GM12878 (cell line): Measurements from ENCODE around the gene TNFRSF1A. TPM values are rescaled to one million over a fixed set of nuclear protein-coding genes. Genes with fewer than 3 reads are reported as not detected.

Experiments used
- ATAC-seq: fragments of 200-7000 bp; cut with Tn5 transposase; 3 replicates; pipeline ENCODE4 v1.9.1; 2020; ENCODE audit warnings: mild to moderate bottlenecking, moderate library complexity
- BruUV-seq: library from RNA; stranded (reverse); fragments of 400-500 nt; replicated peaks from 2 replicates; lab custom pipeline; 2021; lab: Mats Ljungman, UMichigan
- CTCF ChIA-PET: fragments of 300-600 bp; sonication (Branson Sonifier 250); formaldehyde crosslinking; extraction: SDS; loops from one replicate; lab custom pipeline; 2021; ENCODE audit warnings: inconsistent platforms; lab: Yijun Ruan, JAX
- POLR2A ChIA-PET: fragments of 350-600 bp; formaldehyde crosslinking; extraction: SDS; loops from one replicate; lab custom pipeline; 2021; ENCODE audit warnings: inconsistent platforms; lab: Charles Lee
- RAD21 ChIA-PET: fragments of 300-600 bp; sonication (Branson Sonifier 250); formaldehyde crosslinking; loops from one replicate; lab custom pipeline; 2023; ENCODE audit warnings: antibody characterized with exemption; ENCODE audit not compliant: unreplicated experiment; lab: Charles Lee
- SMC1A ChIA-PET: fragments of 300-600 bp; sonication (Branson Sonifier 250); formaldehyde crosslinking; loops from one replicate; lab custom pipeline; 2023; ENCODE audit not compliant: unreplicated experiment, uncharacterized antibody; lab: Charles Lee
- DNase-seq: peaks from one replicate; pipeline ENCODE4 v3.0.0-alpha.2; 2011; ENCODE audit warnings: low read depth, low spot score
- FAIRE-seq: peaks from 3 replicates; lab custom pipeline; 2011; peaks lifted over from hg19 to GRCh38; lab: Jason Lieb, UNC
- H2AFZ ChIP-seq: 2 replicates; pipeline ENCODE4 v1.6.0; 2011; ENCODE audit warnings: low read depth, low read length, control low read depth; ENCODE audit not compliant: control insufficient read depth
- H3K27ac ChIP-seq: 2 replicates; pipeline ENCODE4 v1.5.1; 2011; ENCODE audit warnings: control low read depth; ENCODE audit not compliant: control insufficient read depth, insufficient read depth
- H3K27me3 ChIP-seq, 2 experiments: replicated peaks in 1 of 2; 2 replicates each; pipeline versions ENCODE4 v1.6.0 to v1.6.1; 2011; ENCODE audit warnings: low read length in 1 of 2; ENCODE audit not compliant: control insufficient read depth in 2 of 2, insufficient read depth in 2 of 2
- H3K36me3 ChIP-seq, 2 experiments: 2 replicates each; pipeline ENCODE4 v1.5.1; 2011; ENCODE audit warnings: low read length in 1 of 2; ENCODE audit not compliant: control insufficient read depth in 2 of 2, insufficient read depth in 2 of 2
- H3K4me1 ChIP-seq: 2 replicates; pipeline ENCODE4 v1.6.1; 2011; ENCODE audit warnings: mild to moderate bottlenecking, low read length, moderate library complexity, mixed read lengths; ENCODE audit not compliant: control insufficient read depth, insufficient read depth
- H3K4me2 ChIP-seq: 2 replicates; pipeline ENCODE4 v1.6.0; 2011; ENCODE audit warnings: control low read depth; ENCODE audit not compliant: control insufficient read depth, insufficient read depth
- H3K4me3 ChIP-seq: fragments of 200-600 bp; sonication (generic); 2 replicates; pipeline ENCODE4 v1.5.1; 2016
- H3K79me2 ChIP-seq: 2 replicates; pipeline ENCODE4 v1.6.0; 2011; ENCODE audit warnings: low read length; ENCODE audit not compliant: control insufficient read depth, insufficient read depth
- H3K9ac ChIP-seq: 2 replicates; pipeline ENCODE4 v1.8.0; 2011; ENCODE audit warnings: low read length, control low read depth, mixed read lengths; ENCODE audit not compliant: control insufficient read depth, insufficient read depth
- H3K9me3 ChIP-seq: replicated peaks from 3 replicates; pipeline ENCODE4 v1.5.1; 2011; ENCODE audit warnings: mild to moderate bottlenecking, low read length; ENCODE audit not compliant: control insufficient read depth, insufficient read depth
- H4K20me1 ChIP-seq: 2 replicates; pipeline ENCODE4 v1.6.0; 2011; ENCODE audit not compliant: control insufficient read depth, insufficient read depth
- CREM ChIP-seq: IDR thresholded peaks from 2 replicates; pipeline ENCODE4 v1.6.1; 2014; ENCODE audit warnings: antibody characterized with exemption, low read depth
- FOXK2 ChIP-seq: fragments of 450-650 bp; IDR thresholded peaks from 2 replicates; pipeline ENCODE4 v1.6.1; 2017; ENCODE audit warnings: mild to moderate bottlenecking, moderate library complexity
- FOXM1 ChIP-seq: IDR thresholded peaks from 2 replicates; pipeline ENCODE4 v1.6.1; 2012; ENCODE audit warnings: low read depth, mild to moderate bottlenecking, inconsistent platforms, low read length, moderate library complexity
- JUND ChIP-seq: IDR thresholded peaks from 2 replicates; pipeline ENCODE4 v1.6.1; 2012; ENCODE audit warnings: low read depth, mild to moderate bottlenecking, low read length, improper control_type of control experiment, moderate library complexity
- KAT2A ChIP-seq: conservative IDR thresholded peaks from 2 replicates; pipeline ENCODE4 v1.6.1; 2011; ENCODE audit warnings: low read depth, low read length; ENCODE audit not compliant: control insufficient read depth
- NR2F1 ChIP-seq: fragments of 450-650 bp; conservative IDR thresholded peaks from 2 replicates; pipeline ENCODE4 v1.6.1; 2017; ENCODE audit warnings: mild to moderate bottlenecking
- POLR2AphosphoS2 ChIP-seq: IDR thresholded peaks from 2 replicates; pipeline ENCODE4 v1.6.1; 2011; ENCODE audit warnings: low read depth, mild to moderate bottlenecking, low read length, improper control_type of control experiment, moderate library complexity
- SUZ12 ChIP-seq: fragments of 200-600 bp; sonication (generic); IDR thresholded peaks from one replicate; pipeline ENCODE4 v1.6.1; 2018; ENCODE audit warnings: antibody characterized with exemption, mild to moderate bottlenecking; ENCODE audit not compliant: unreplicated experiment
- ZNF24 ChIP-seq: fragments of 450-650 bp; IDR thresholded peaks from 2 replicates; pipeline ENCODE4 v1.6.1; 2017; ENCODE audit warnings: antibody characterized with exemption, mild to moderate bottlenecking
- WGBS: methylation state at CpG from one replicate; pipeline ENCODE4 v1.1.6; 2016; ENCODE audit warnings: low lambda C conversion rate; ENCODE audit not compliant: insufficient replicate concordance, insufficient coverage; ENCODE audit errors: missing lambda C conversion rate; 5-methylcytosine and 5-hydroxymethylcytosine counted together
- in situ Hi-C: fragments of 300-500 bp; cut with MboI; formaldehyde crosslinking; loops from 9 replicates; pipeline ENCODE4 v1.14.3; 2018; ENCODE audit warnings: mixed read lengths
- intact Hi-C: fragments of 100-400 bp; cut with micrococcal nuclease; formaldehyde crosslinking; loops from one replicate; pipeline ENCODE4 v1.14.2; 2022; ENCODE audit not compliant: unreplicated experiment
- polyA plus RNA-seq, 11 experiments: library from polyadenylated mRNA; depleted of rRNA in 4 of 11; unstranded in 6 of 11; stranded (reverse) in 5 of 11; fragments of >200 nt; fragmentation: Nextera tagmentation in 4 of 11; fragmentation: Illumina TruSeq in 1 of 11; extraction: Ambion mirVana in 4 of 11; extraction: Trizol in 1 of 11; gene quantifications; 1 replicate in 1 of 11; 2 replicates in 10 of 11; pipeline versions ENCODE4 v1.2.1 to v1.2.3, GENCODE V29; 2011 to 2016; ENCODE audit warnings: inconsistent platforms in 2 of 11, missing spikeins in 2 of 11, low read depth in 1 of 11
- total RNA-seq, 4 experiments: library from RNA; depleted of rRNA in 3 of 4; stranded (reverse); fragments of >200 nt in 3 of 4; fragmentation: Illumina TruSeq in 1 of 4; extraction: Trizol in 1 of 4; gene quantifications; 2 replicates each; pipeline versions ENCODE4 v1.2.1 to v1.2.3, GENCODE V29; 2013 to 2021

Gene TNFRSF1A
- total and polyA plus RNA-seq, 10 of the 15 experiments (the other 5 are each of a cell fraction or from before 2014, with no cell fraction given) = 0.24 to 16.5 (median 13.0) TPM

DNA sequence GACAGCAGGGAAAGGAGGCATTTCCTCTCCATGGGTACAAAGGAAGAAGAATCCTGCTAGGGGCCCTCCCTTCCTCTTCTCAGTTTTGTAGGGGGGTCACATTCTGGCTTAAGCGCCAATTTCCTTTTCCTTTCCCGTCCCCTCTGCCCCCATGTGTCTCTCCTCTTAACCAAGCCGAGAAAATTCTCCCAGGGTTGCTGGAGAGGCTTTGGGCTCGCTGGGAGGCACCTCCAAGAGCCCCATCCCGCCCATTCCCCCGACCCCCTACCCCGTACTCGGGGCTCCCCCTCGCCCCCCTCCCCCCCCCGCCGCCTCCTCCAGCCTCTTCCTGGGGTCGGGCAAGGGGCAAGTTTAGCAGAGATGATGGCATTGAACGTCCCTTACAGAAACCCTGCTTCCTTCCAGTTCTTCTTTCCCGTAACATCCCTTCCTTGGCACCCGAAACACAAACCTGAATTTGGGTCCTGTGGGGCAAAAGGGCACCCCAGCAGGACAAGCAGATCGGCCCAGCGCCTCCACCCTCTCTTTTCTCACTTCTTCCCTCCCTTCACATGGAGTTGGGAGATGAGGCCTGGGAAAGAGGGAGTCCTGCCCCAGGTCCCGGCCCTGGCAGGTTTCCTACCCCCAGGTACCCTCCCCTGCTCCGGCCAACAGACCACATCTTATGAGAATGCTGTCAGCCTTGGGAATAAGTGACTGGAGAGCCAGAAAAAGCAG, 17.7 kb downstream of the TNFRSF1A start:
- Histone ChIP-seq H3K9ac (peak overlapping the region; percentile 60; the same call in 1 of the 2 replicates), H3K4me1 (peaks cover 31% of the 10 kb centered on the region), H4K20me1 (no peaks in the 10 kb centered on the region), H3K36me3 (peaks cover 0 to 4% of the 10 kb centered on the region in 2 experiments; a peak in 3 of 4 replicates), H3K9me3 (no peaks in the 10 kb centered on the region), H3K79me2 (no peaks in the 10 kb centered on the region), H2AFZ (peak overlapping the region; percentile 84; the same call in 1 of the 2 replicates), H3K27ac (peak overlapping the region; percentile 79), H3K4me2 (peak overlapping the region; percentile 85), H3K4me3 (no peak overlapping the region), H3K27me3 (no peaks in the 10 kb centered on the region)
- 68% methylated on average over 13 of the region's 19 CpGs for WGBS
- intact Hi-C loops = loop anchor here (2.0 to 5.0 kb wide), 2 partner anchors 99 to 143 kb away; no protein-coding TSS in a partner anchor
- ChIA-PET CTCF (interaction anchor here (0.8 to 4.3 kb wide), 14 partner anchors 12 to 141 kb away, joined by 3 to 48 read pairs (median 6); no protein-coding TSS in a partner anchor), SMC1A (interaction anchor here (0.8 to 2.5 kb wide), 8 partner anchors 10 to 145 kb away, joined by 3 to 32 read pairs (median 4); no protein-coding TSS in a partner anchor), POLR2A (interaction anchor here (1.6 to 2.2 kb wide), 4 partner anchors 11 to 119 kb away, joined by 5 to 14 read pairs (median 10); partner anchors contain the start of gene TNFRSF1A), RAD21 (interaction anchor here (0.8 to 2.0 kb wide), 13 partner anchors 12 to 308 kb away, joined by 3 to 23 read pairs (median 4); partner anchors contain the start of genes MRPL51, TNFRSF1A and VAMP1)
- in situ Hi-C loops = no loop called here
- TF ChIP-seq FOXK2 (no peak), JUND (no peak), NR2F1 (no peak), ZNF24 (no peak), KAT2A (no peak), FOXM1 (no peak), SUZ12 (no peak), CREM (no peak), POLR2AphosphoS2 (no peak)
- DNase-seq (no peak), ATAC-seq (no peak), FAIRE-seq (no peak)
- BruUV-seq = no TSS peak
